HTERT RPE-1 (cell line): ENCODE data around the gene CFAP54.

Experiments used
- in situ Hi-C: fragments of 300-500 bp; cut with MboI; formaldehyde crosslinking; loops from 4 replicates; pipeline ENCODE4 v1.14.3; 2020; ENCODE audit warnings: low sequenced_read_pairs

Gene CFAP54

DNA sequence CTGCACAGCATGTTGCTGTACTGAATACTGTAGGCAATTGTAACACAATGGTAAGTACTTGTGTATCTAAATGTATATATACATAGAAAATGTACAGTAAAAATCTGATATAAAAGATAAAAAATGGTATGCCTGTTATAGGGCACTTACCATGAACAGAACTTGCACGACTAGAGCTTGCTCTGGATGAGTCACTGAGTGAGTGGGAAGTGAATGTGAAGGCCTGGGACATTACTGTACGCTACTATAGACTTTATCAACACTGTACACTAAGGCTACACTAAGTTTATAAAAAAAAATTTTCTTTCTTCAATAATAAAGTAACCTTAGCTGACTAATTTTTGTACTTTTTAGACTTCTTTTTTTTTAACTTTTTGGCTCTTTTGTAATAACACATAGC lies 393.5 kb downstream of the CFAP54 start:
- in situ Hi-C loops, result no loop called here

DNA sequence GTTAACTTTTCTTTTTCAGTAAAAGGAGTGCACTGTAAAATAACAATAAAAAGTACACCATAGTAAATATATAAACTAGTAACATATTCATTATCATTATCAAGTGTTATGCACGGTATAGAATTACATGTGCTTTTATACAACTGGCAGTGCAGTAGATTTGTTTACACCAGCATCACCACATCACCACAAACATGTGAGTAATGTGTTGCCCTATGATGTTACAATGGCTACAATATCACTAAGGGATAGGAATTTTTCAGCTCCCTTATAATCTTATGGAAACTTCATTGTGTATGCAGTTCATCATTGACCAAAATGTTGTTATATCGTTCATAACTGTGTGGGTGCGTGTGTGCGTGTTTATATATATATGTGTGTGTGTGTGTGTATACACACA lies 394.2 kb downstream of the CFAP54 start:
- in situ Hi-C loops, result no loop called here

DNA sequence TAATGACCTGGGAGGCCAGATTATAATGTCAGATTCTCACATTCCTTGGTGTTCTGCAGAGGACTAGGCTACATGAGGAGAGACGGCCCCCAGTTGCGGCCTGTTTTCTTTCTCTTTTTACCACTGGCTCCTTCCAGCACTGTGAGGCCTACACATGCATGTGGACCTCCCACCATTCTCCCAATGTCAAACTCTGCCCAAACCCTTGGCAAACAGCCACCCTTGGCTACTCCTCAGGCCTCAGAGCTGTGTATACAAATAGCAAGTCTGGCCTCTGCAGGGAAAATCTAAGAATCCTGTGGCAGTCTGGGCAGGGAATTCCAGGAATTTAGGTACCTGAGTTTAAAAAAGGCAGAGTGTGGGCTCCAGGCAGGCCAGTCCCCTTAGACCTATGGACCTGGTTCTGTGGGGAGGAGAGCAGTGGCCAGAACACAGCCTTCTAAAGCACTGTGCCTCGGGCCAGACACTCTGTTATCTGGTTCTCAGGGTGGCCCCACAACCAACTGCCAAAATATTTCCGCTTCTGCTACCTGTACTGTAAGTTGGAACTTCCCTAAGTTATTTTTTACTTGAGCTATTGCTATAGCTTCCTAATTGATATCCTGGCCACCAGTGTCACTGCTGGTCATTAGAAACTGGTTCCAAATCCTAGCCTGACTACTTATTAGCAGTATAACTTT lies 397.8 kb downstream of the CFAP54 start:
- in situ Hi-C loops, result no loop called here

DNA sequence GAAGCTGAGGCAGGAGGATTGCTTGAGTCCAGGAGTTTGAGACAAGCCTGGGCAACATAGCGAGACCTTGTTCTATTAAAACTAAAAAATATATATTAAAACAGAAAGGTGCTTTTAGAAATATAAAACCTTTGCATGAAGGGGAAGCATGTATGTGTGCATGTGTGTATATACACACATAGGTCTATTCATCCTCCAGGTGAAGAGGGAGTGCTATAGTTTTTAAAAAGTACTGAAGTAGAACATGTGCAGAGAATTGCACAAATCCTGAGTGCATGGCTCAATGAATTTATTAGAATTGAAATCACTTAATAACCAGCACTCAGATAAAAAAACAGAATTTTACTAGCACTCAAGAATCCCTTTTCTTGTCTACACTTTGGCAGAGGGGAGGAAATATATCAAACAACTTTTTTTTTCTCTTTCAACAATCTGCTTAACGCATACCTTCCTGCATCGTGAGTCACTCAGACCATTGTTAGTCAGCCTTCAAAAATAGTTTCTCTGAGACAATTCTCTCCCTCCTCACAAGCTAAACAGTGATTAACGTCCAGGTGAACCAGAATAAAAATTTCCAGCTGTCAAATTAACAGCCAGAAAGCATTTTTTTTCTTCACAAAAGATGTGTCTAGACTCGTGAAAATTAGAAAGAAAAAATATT lies 400.0 kb downstream of the CFAP54 start:
- in situ Hi-C loops, result no loop called here

DNA sequence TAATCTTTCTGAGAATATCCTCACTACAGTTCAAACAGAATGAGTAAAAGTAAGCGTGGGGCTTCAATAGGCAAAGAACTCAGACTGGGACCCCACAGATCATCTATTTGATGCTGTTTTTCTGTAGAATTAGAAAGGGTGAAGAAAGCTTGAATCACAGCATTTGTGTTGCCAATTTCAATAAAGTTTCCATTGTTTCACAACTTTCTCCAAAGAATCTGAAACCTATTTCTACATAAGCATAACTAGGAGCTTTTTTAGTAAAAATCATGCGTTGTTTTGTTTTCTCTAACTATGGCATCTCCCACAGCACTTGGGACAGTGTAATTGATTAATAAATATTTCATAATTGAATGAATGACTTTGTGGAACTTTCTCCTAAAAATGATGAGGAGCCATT lies 401.0 kb downstream of the CFAP54 start:
- in situ Hi-C loops, result no loop called here

DNA sequence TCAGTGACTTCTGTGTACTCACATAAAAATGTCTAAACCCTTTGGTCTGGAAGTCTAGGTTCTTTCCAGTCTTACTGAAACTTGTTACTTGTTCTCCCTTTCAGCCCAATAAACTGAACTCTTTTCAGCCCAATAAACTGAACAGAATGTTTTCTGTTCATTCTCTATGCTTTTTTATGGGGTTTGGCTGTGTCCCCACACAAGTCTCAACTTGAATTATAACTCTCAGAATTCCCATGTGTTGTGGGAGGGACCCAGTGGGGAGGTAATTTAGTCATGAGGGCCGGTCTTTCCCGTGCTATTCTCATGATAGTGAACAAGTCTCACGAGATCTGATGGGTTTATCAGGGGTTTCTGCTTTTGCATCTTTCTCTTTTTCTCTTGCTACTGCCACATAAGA lies 402.7 kb downstream of the CFAP54 start:
- in situ Hi-C loops, result no loop called here

DNA sequence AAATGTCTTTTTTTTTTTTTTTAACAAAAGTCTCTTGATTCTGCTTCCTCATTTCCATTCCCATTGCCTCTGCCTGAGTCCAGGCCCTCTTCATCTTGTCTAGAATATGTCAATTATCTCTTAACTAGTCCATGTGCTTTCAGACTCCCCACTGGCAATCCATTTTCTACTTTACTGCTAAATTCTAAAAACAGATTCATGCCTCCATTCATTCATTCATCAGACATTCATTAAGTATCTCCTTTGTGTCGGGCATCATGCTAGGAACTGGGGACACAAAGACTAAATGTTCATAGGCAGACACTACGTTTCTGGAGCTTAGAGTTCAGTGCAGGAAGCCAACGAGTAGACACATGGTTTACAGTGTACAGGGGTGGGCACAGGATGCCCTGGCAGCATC lies 408.0 kb downstream of the CFAP54 start:
- in situ Hi-C loops, result no loop called here

DNA sequence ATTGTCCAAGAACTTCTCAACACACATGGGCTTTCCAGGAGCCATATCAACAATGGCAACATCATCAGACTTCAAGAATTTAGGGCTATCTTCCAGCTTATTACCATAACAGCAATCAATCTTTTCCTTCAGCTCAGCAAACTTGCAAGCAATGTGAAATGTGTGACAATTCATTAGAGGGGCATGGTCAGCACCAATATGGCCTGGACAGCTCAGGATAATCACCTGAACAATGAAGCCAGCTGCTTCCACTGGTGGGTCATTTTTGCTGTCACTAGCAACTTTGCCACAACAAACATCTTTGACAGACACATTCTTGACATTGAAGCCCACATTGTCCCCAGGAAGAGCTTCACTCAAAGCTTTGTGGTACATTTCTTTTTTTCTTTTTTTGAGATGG lies 411.8 kb downstream of the CFAP54 start:
- in situ Hi-C loops, result no loop called here

DNA sequence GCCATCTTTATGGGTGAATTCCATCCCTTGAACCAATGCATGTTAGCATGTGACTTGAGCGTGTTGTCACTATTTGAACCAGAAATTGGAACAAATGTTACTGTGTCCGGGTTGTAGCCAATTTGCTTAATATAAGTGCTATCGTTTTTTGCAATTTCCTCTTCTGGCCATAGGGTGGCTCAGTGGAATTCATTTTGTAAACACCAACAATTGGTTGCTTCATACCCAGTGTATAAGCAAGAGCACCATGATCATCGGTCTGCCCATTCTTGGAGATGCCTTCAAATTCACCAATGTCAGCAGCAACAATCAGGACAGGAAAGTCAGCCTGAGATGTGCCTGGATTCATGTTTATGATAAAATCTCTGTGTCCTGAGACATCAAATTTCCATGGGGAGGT lies 412.7 kb downstream of the CFAP54 start:
- in situ Hi-C loops, result no loop called here

DNA sequence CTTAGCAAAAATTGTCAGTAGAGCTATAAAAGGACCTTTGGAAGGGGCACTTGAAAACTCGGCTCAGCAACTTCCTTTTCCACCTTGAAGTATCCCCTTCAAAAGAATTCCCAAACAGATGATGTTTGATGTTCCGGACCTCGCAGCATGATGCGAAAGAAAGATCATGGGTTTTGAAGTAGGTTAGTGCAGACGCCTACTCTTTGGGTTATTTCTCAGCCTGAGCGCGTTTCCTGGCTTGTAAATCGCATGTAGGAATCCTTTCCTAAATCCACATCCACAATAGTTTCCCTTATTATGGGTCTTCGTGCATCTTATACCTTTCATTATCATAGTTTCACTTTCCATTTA lies 417.1 kb downstream of the CFAP54 start:
- in situ Hi-C loops, result no loop called here

DNA sequence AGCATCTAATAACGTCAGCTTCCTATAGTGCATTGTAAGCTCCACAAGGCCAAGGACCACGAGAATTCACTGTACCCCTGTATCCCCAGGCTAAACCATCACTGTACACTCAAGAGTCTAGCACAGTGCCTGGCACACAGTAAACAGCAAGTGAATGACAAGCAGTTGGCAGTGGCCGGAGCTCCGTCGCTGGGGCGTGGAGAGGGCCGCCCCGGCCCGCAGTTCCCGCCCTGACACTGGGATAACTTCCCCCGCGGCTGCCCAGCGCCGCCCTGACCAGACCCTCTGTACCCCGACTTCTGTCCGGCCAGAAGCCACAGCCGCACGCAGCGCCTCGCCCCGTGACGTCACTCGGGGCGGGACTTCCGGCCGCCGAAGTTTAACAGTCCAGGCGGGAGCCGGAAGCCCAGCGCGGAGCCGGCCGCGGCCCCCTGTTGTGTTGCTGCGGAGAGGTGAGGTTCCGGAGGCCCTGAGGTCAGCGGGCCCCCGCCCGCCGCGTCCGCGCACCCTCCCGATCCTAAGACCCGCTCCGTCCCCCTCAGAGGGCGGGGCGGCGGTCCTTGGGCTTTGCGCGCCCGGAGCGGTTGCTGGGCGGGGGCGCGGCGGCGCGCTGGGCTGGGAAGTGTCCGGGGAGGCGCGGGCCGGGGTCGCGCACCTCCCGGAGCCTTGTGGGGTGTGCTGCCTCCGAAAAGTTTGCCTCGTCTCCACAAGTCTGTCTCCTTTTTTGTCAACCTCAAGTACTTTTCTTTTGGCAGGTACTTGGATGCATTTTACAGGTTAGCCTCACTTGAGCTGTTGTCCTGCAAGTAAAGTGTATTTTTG lies 417.7 kb downstream of the CFAP54 start, which contains the start of gene NEDD1:
TSS of gene NEDD1 (plus strand) at position 409 of the 822 bp plus-strand sequence. CDS start 2,503 bp downstream, outside the sequence.
- in situ Hi-C loops, result no loop called here

DNA sequence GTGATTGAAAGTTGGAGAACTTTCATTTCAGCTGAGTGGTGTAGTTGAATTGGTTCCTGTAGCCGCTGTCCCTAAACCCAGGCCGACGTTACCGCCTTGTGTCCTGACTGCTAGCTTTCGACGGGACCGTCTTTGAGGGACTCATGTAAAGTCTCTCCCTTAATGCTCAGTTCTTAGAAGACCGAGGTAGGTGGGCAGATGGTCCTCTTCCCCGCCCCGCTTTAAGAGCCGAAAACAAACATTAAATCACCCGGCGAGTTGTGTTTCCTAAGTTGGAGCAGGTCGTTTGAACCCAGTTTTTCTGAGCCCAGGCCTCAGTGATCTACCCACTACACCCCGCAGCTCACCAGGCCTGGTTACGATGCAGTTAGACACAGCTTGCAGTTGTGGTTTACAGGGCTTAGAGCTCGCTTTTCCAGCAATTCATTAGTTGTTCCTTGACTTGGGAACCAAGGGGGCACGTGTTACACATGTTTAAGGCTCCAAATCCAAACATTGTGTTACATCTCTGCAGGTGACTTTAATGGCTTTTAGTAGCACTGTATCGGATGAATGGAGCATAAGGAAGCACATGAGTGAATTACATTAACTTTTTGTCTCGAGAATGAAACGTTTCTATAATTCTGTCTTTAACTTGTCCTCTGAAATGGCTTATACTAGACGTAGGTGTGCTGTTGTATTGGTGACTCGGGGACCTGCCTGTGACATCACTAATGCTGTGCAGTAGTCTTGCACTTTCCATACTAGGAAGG lies 418.5 kb downstream of the CFAP54 start:
- in situ Hi-C loops, result no loop called here

DNA sequence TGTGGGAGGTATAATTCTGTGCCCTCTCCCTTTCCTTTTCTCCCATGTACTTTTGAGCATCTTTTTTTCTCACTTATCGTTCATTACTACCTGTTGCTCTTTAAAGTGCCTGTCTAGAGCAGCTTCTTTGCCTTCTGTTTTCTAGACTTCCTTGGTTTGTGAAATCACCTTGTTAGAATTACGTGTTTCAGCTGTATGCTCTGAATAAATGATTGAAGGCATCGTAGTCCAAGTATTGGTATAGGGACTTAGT lies 419.0 kb downstream of the CFAP54 start:
- in situ Hi-C loops, result no loop called here

DNA sequence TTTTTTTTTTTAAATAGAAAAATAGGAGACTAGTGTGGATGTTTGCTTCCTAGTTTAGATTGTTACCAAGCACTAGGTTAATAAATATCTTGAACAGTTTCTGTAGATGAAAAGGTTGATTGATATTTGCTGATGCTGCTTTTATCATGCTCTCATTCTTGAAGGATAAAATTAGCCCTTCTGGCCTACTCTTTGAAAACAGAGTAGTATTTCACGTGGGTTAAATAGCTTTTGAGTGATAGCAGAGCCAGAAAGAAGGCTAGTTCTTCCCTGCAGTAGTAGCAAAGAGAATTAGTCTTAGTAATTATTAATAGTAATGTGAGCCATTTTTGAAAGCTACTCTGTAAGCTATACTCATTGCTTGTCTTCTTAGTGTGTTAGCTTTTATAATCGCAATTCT lies 422.9 kb downstream of the CFAP54 start:
- in situ Hi-C loops, result no loop called here

DNA sequence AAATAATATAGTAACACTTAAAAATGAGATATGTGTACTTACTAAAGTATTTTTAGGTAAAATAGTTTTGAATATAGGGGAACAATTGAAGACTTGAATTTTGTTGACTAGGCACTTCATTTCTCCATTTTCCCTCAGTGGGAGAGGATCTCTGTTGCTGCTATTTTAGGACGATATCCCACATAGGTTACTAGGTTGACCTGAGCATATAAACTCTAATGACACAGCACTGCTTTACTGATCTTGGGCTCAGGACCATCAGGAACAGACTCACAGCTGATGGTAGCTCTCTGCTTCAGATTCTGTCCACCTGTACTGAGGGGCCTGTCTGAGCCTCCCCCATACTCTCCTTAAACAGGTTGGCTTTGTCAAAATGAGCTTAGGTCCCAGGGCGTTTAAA lies 423.6 kb downstream of the CFAP54 start:
- in situ Hi-C loops, result no loop called here

DNA sequence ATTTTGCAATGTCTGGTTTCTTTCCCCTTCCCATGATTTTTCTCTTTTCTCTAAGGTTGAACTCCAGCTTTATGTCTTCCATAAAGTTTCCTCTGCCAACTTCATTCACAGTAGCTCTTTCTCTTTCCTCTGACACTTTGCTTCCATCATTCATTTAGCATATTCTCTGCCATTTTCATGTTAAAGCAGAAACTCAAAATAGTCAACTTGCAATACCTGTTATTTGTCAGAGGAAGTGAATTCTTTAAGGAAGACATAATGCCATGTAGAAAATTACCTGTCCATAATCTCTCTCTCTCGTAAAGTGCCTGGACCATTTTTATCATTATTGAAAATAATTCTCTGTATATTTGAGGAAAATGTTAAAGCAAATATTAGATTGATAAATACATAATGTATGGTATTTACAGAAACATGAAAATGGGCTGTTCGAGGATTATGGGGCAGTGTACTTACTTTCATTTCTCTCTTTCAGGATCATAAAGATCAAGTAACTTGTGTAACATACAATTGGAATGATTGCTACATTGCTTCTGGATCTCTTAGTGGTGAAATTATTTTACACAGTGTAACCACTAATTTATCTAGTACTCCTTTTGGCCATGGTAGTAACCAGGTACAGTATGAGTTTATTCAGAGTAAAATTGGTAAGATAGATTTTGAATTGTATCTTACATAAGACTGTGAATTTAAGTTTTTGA lies 430.3 kb downstream of the CFAP54 start:
- in situ Hi-C loops, result no loop called here
